Panc1 (cell line): ENCODE measurements around the gene UNC5B.

ENCODE experiments used
- CTCF ChIP-seq: fragments of 450-650 bp; IDR thresholded peaks from 2 replicates; pipeline ENCODE4 v1.5.1; 2017; ENCODE audit warnings: mild to moderate bottlenecking
- POLR2AphosphoS5 ChIP-seq: IDR thresholded peaks from 2 replicates; pipeline ENCODE4 v1.6.1; 2012; ENCODE audit warnings: mild to moderate bottlenecking, low read depth, low read length, moderate library complexity
- SIN3A ChIP-seq: IDR thresholded peaks from 2 replicates; pipeline ENCODE4 v1.6.1; 2012; ENCODE audit warnings: low read depth, mild to moderate bottlenecking, low read length, moderate library complexity, borderline replicate concordance; ENCODE audit not compliant: insufficient read depth
- TF ChIP-seq, protein P1 (sequence below), 2 experiments: IDR thresholded peaks; 2 replicates each; pipeline ENCODE4 v1.6.1; 2011 to 2012; ENCODE audit warnings: low read depth in 2 of 2, control low read depth in 1 of 2, low read length in 1 of 2, mild to moderate bottlenecking in 1 of 2, moderate library complexity in 1 of 2; ENCODE audit not compliant: insufficient read depth in 1 of 2

DNA sequence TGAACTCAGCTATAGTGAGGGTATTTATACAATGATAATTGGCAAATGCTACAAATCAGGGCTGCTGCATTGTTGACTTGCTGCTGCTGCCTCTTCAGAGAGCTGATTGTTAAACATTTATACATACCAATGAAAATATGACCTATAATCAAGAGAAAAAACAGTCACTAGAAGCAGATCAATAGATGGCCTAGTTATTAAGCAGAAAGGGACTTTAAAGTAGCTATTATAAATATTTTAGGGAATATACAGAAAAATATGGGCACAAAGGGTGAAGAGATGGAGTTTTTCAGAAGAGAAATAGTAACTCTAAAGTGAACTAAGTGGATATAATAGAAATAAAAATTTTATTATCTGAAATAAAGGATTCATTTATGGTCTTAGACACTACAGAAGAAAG, 14.4 kb upstream of the UNC5B start:
- no peak for TF ChIP-seq CTCF
- TF ChIP-seq POLR2AphosphoS5 = no peak
- TF ChIP-seq, protein P1, sequence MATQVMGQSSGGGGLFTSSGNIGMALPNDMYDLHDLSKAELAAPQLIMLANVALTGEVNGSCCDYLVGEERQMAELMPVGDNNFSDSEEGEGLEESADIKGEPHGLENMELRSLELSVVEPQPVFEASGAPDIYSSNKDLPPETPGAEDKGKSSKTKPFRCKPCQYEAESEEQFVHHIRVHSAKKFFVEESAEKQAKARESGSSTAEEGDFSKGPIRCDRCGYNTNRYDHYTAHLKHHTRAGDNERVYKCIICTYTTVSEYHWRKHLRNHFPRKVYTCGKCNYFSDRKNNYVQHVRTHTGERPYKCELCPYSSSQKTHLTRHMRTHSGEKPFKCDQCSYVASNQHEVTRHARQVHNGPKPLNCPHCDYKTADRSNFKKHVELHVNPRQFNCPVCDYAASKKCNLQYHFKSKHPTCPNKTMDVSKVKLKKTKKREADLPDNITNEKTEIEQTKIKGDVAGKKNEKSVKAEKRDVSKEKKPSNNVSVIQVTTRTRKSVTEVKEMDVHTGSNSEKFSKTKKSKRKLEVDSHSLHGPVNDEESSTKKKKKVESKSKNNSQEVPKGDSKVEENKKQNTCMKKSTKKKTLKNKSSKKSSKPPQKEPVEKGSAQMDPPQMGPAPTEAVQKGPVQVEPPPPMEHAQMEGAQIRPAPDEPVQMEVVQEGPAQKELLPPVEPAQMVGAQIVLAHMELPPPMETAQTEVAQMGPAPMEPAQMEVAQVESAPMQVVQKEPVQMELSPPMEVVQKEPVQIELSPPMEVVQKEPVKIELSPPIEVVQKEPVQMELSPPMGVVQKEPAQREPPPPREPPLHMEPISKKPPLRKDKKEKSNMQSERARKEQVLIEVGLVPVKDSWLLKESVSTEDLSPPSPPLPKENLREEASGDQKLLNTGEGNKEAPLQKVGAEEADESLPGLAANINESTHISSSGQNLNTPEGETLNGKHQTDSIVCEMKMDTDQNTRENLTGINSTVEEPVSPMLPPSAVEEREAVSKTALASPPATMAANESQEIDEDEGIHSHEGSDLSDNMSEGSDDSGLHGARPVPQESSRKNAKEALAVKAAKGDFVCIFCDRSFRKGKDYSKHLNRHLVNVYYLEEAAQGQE (IDR thresholded peaks at IDR 0.05; ENCODE audit: insufficient read depth in 1 of 2, low read depth in 2 of 2, low read length in 1 of 2) = no peak
- no peak for TF ChIP-seq SIN3A
